NT2/D1 (cell line): ENCODE results near the gene TGFA.

Source experiments
- DNase-seq: peaks from one replicate; pipeline ENCODE4 v3.0.0-alpha.2; 2011; ENCODE audit warnings: low read depth, low spot score
- H3K27me3 ChIP-seq: 2 replicates; pipeline ENCODE4 v1.6.0; 2011; ENCODE audit warnings: mild to moderate bottlenecking; ENCODE audit not compliant: insufficient read length, insufficient read depth
- H3K36me3 ChIP-seq: 2 replicates; pipeline ENCODE4 v1.6.1; 2011; ENCODE audit warnings: mild to moderate bottlenecking, low read length, mixed read lengths; ENCODE audit not compliant: insufficient read depth, insufficient read length
- H3K4me1 ChIP-seq: 2 replicates; pipeline ENCODE4 v1.5.1; 2011; ENCODE audit not compliant: insufficient read depth, insufficient read length
- H3K4me3 ChIP-seq: 2 replicates; pipeline ENCODE4 v1.5.1; 2011; ENCODE audit warnings: low read depth; ENCODE audit not compliant: insufficient read length
- H3K9ac ChIP-seq: 2 replicates; pipeline ENCODE4 v1.6.0; 2011; ENCODE audit warnings: low read depth; ENCODE audit not compliant: insufficient read length
- H3K9me3 ChIP-seq: 2 replicates; pipeline ENCODE4 v1.5.1; 2011; ENCODE audit warnings: mild to moderate bottlenecking, low read length; ENCODE audit not compliant: insufficient read depth
- SUZ12 ChIP-seq: IDR thresholded peaks from 2 replicates; pipeline ENCODE4 v1.6.1; 2011; ENCODE audit not compliant: insufficient read length, insufficient read depth; ENCODE audit errors: extremely low read depth
- YY1 ChIP-seq: IDR thresholded peaks from 2 replicates; pipeline ENCODE4 v1.6.1; 2011; ENCODE audit not compliant: insufficient read length, insufficient read depth
- ZNF274 ChIP-seq: IDR thresholded peaks from 2 replicates; pipeline ENCODE4 v1.6.1; 2011; ENCODE audit warnings: mild to moderate bottlenecking, low read depth, low read length

TGFA gene

DNA sequence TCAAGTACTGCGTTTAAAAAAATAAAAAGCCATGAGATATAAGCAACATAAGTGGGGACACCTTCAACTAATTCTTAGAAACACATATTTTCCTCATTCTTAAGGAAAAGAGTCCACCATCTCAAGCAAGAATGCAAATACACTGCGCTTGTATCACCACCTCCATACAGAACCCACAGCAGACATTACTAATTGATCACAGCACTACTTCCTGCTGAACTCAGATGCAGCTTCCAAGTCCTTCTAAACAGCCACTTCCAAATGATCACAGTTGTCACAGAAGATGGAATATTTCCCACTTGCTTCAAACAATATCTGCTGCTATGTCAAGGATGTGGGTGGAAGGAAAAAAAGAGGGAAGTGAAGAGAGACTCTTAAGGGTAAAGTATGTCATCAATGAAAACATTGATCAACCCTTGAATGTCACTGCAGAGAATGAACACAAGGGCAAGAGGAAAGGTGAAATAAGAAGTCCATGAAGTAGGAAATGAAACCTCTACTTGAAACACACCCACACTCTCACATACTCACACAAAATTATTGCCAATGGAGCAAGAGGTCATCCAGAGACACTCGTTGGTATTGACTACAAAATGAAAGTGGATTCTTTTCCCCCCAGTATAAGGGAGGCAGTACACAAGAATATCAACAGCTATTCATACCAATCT is 22.1 kb downstream of the TGFA start:
- TF ChIP-seq SUZ12 (no peak), ZNF274 (no peak), YY1 (no peak)
- Histone ChIP-seq H3K9me3 (peaks cover 2% of the 10 kb centered on the region; the same call in 1 of the 2 replicates), H3K9ac (no peak overlapping the region), H3K4me3 (no peak overlapping the region), H3K4me1 (no peaks in the 10 kb centered on the region), H3K27me3 (no peaks in the 10 kb centered on the region), H3K36me3 (no peaks in the 10 kb centered on the region)
- DNase-seq, result no peak

DNA sequence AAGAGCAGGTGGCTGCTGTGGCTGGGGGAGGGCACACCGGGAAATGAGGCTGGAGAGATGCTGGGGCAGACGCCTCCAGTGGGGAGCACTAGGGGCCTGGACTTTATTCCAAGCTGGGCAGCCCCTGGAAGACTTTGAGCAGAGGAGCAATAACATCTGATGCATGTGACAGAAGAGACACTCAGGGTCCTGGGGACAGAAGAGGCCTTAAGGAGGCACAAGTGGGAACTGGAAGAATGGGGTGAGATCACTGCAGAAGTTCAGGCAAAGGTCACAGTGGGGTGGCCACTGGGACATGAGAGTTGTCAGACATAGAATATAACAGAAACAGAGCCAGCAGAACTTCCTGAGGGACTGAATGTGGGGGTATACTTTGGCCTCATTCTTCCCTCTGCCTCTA is 24.0 kb downstream of the TGFA start:
- no peaks in the 10 kb centered on the region for H3K4me1 ChIP-seq

DNA sequence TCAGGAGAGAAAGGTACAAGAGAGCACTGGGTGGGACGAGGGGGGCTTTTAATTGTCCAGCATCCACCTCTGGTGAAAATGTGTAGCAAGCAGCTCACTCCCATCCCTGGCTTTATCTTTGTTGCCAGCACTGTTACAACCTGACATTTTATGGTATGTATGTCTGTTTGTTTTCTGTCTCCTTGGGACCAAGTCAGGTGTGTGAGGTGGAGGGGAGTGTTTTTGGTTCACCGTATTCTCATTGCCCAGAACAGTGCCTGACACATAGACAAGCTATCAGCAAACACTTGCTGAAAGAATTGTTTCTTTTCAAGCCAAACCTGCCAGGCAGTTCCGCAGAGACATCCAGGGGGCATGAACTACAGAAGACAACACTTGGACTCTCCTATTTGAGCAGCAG is 24.7 kb downstream of the TGFA start:
- H3K36me3 ChIP-seq, result no peaks in the 10 kb centered on the region
- H3K4me3 ChIP-seq, result no peak overlapping the region
- DNase-seq, result no peak
- TF ChIP-seq SUZ12, result no peak
- TF ChIP-seq YY1, result no peak
- H3K4me1 ChIP-seq, result no peaks in the 10 kb centered on the region
- H3K27me3 ChIP-seq, result no peaks in the 10 kb centered on the region
- H3K9me3 ChIP-seq, result no peaks in the 10 kb centered on the region
- H3K9ac ChIP-seq, result no peak overlapping the region

More for the DNA sequence above, 24.0 kb downstream of the TGFA start:
- H3K4me3 ChIP-seq, result no peak overlapping the region
- no peak for TF ChIP-seq YY1
- no peak for TF ChIP-seq ZNF274
- no peak for TF ChIP-seq SUZ12
- no peak overlapping the region for H3K9ac ChIP-seq
- DNase-seq, result no peak
- no peaks in the 10 kb centered on the region for H3K36me3 ChIP-seq
- no peaks in the 10 kb centered on the region for H3K27me3 ChIP-seq
- no peaks in the 10 kb centered on the region for H3K9me3 ChIP-seq

DNA sequence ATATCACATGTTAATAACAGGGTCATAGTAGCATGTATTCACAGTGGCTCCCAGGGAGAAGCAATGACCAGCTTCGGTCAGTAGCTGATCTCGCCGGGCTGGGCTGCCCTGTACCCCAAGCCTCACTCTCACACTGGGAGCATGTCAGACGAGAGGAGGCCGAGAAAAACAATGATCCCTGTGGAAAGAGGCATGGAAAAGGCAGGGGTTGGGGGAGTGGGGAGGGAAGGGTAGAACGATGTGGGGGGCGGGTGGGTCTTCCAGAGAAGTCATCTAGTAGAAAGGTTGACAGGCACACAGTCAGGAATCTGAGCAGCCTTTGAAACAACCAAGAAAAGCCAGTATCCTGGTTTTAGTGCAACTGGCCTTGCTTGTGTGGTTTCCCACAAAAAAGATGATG is 25.4 kb downstream of the TGFA start:
- H3K36me3 ChIP-seq, result no peaks in the 10 kb centered on the region
- TF ChIP-seq ZNF274 (no peak), SUZ12 (no peak), YY1 (no peak)
- H3K27me3 ChIP-seq, result no peaks in the 10 kb centered on the region
- no peak for DNase-seq
- no peaks in the 10 kb centered on the region for H3K4me1 ChIP-seq
- no peaks in the 10 kb centered on the region for H3K9me3 ChIP-seq
- H3K4me3 ChIP-seq, result no peak overlapping the region
- no peak overlapping the region for H3K9ac ChIP-seq

DNA sequence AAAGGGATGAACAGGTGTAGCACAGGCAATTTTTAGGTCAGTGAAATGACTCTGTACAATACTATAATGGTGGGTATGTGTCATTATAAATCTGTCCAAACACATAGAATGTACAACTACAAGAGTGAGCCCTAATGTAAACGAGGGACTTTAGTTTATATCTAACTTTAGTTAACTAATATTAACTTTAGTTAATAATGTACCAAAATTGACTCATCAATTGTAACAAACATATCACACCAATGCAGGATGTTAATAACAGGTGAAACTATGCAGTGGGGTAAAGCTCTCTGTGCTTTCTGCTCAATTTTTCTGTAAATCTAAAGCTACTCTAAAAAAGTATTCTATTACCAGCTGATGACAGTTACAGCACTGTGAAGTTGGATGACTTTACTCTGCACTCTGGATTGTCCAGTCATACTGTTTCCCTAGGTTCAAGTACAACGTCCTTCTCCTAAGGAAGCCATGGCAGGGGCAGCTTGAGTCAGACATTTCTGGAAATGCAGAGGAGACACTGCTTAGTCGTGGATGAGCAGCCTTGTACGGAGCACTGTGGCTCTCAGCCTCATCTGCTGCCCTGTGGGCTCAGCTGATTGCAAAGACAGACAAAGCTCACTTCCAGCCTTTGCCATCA is 26.1 kb downstream of the TGFA start:
- no peaks in the 10 kb centered on the region for H3K4me1 ChIP-seq

DNA sequence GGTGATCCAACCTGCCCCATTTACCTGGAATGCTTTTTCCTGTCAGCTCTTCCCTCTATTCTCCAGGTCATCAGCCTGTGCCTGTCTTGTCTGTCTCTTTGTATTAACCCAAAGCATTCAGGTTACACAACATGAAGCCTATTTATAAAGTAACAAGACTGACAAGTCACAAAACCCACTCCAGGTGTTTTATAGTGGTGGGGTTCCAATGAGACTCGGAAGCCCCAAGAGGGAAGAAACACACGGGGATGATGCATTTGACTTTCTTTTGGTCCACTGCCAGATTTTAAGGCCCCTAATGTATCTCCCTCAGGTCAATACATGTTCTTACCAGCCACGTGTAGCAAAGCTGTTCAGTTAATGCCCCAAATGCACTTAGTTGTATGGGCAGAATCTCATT is 27.5 kb downstream of the TGFA start:
- Histone ChIP-seq H3K4me3 (no peak overlapping the region), H3K9ac (no peak overlapping the region), H3K4me1 (no peaks in the 10 kb centered on the region), H3K27me3 (no peaks in the 10 kb centered on the region), H3K9me3 (no peaks in the 10 kb centered on the region), H3K36me3 (no peaks in the 10 kb centered on the region)
- no peak for DNase-seq
- TF ChIP-seq ZNF274 (no peak), YY1 (no peak)

More for the DNA sequence above, 26.1 kb downstream of the TGFA start:
- TF ChIP-seq YY1, result no peak
- TF ChIP-seq ZNF274, result no peak
- no peaks in the 10 kb centered on the region for H3K9me3 ChIP-seq
- H3K4me3 ChIP-seq, result no peak overlapping the region
- no peaks in the 10 kb centered on the region for H3K27me3 ChIP-seq
- DNase-seq, result no peak
- no peaks in the 10 kb centered on the region for H3K36me3 ChIP-seq
- no peak overlapping the region for H3K9ac ChIP-seq

DNA sequence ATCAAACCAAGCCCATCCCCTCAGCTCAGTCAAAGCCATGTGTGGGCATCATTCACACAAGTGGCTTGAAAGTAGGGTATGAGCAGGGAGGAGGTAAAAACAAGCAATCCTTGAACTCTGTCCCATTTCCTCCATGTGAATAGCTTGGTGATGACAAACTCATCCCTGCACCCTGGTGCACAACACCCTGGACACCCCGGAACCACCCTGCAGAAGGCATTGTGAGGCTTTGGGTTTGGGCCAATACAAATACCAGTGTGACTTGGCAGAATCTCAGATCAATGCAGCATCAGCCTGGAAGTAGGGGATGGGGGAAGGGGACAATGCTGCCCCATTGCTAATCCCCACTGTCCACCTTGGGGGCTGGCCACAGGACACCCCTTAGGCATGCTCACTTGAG is 28.6 kb downstream of the TGFA start:
- Histone ChIP-seq H3K27me3 (no peaks in the 10 kb centered on the region), H3K9me3 (no peaks in the 10 kb centered on the region), H3K4me1 (no peaks in the 10 kb centered on the region), H3K4me3 (no peak overlapping the region), H3K36me3 (no peaks in the 10 kb centered on the region), H3K9ac (no peak overlapping the region)
- no peak for DNase-seq
- TF ChIP-seq YY1, result no peak
- TF ChIP-seq SUZ12, result no peak
- TF ChIP-seq ZNF274, result no peak
